ENCODE measurements around the gene ACACA. TPM values are rescaled to one million over a fixed set of nuclear protein-coding genes. Genes with fewer than 3 reads are reported as not detected.

Gene ACACA
- total and polyA plus RNA-seq, 5 experiments from 2014 or later, result 5.7 to 15.2 (median 9.0) TPM

- H3K4me1 Mint-ChIP-seq, result no peaks in the 10 kb centered on the region
- POLR2A ChIA-PET, result no interaction called here
- no peak overlapping the region for H3K27ac Mint-ChIP-seq
- no peaks in the 10 kb centered on the region for H3K9me3 Mint-ChIP-seq
- ATAC-seq (no peak), DNase-seq (no peak)
- H3K27me3 Mint-ChIP-seq, result no peaks in the 10 kb centered on the region
- H3K4me3 Mint-ChIP-seq, result no peak overlapping the region
- H3K36me3 Mint-ChIP-seq, result peaks cover 0 to 56% (median 24%) of the 10 kb centered on the region in 3 donors
These were observed 289.1 kb downstream of the ACACA start for GRCh38 chr17:37117373-37118142.

- Mint-ChIP-seq H3K36me3 (peaks cover 1 to 56% (median 20%) of the 10 kb centered on the region in 3 donors), H3K4me1 (no peaks in the 10 kb centered on the region), H3K4me3 (no peak overlapping the region), H3K27me3 (no peaks in the 10 kb centered on the region), H3K27ac (peak overlapping the region in 1 of 10 donors; percentile 84), H3K9me3 (no peaks in the 10 kb centered on the region)
- DNase-seq (no peak), ATAC-seq (no peak)
- POLR2A ChIA-PET, result no interaction called here
These were observed 289.9 kb downstream of the ACACA start for GRCh38 chr17:37116671-37117185.

- H3K9me3 Mint-ChIP-seq, result no peaks in the 10 kb centered on the region
- no peak for ATAC-seq
- POLR2A ChIA-PET, result no interaction called here
- no peak for DNase-seq
- no peak overlapping the region for H3K4me3 Mint-ChIP-seq
- no peaks in the 10 kb centered on the region for H3K4me1 Mint-ChIP-seq
- H3K27me3 Mint-ChIP-seq, result no peaks in the 10 kb centered on the region
- H3K27ac Mint-ChIP-seq, result no peak overlapping the region
- peaks cover 7 to 60% (median 19%) of the 10 kb centered on the region in 3 donors for H3K36me3 Mint-ChIP-seq
These were observed 295.3 kb downstream of the ACACA start for GRCh38 chr17:37111329-37111728.

GRCh38 chr17:37110746-37111145 is 295.9 kb downstream of the ACACA start:
- Mint-ChIP-seq H3K4me3 (no peak overlapping the region), H3K4me1 (no peaks in the 10 kb centered on the region), H3K9me3 (no peaks in the 10 kb centered on the region), H3K27me3 (no peaks in the 10 kb centered on the region), H3K27ac (no peak overlapping the region), H3K36me3 (peaks cover 7 to 57% (median 19%) of the 10 kb centered on the region in 3 donors)
- ATAC-seq, result no peak
- no peak for DNase-seq
- POLR2A ChIA-PET, result no interaction called here

- no peaks in the 10 kb centered on the region for H3K27me3 Mint-ChIP-seq
- no peaks in the 10 kb centered on the region for H3K9me3 Mint-ChIP-seq
- no peak overlapping the region for H3K4me3 Mint-ChIP-seq
- POLR2A ChIA-PET, result no interaction called here
- no peak for ATAC-seq
- peak overlapping the region in 1 of 10 donors; percentile 48 for H3K27ac Mint-ChIP-seq
- DNase-seq, result no peak
- no peaks in the 10 kb centered on the region for H3K4me1 Mint-ChIP-seq
- H3K36me3 Mint-ChIP-seq, result peaks cover 7 to 61% (median 19%) of the 10 kb centered on the region in 3 donors
These were observed 296.6 kb downstream of the ACACA start for GRCh38 chr17:37109731-37110710.

- no peak for ATAC-seq
- POLR2A ChIA-PET, result no interaction called here
- Mint-ChIP-seq H3K36me3 (peaks cover 7 to 68% (median 22%) of the 10 kb centered on the region in 3 donors), H3K27me3 (no peaks in the 10 kb centered on the region), H3K4me3 (no peak overlapping the region), H3K27ac (no peak overlapping the region), H3K9me3 (no peaks in the 10 kb centered on the region), H3K4me1 (no peaks in the 10 kb centered on the region)
- DNase-seq, result no peak
These were observed 297.5 kb downstream of the ACACA start for GRCh38 chr17:37109106-37109505.

- H3K4me3 Mint-ChIP-seq, result no peak overlapping the region
- H3K4me1 Mint-ChIP-seq, result no peaks in the 10 kb centered on the region
- no peak for ATAC-seq
- H3K27me3 Mint-ChIP-seq, result no peaks in the 10 kb centered on the region
- POLR2A ChIA-PET, result no interaction called here
- no peak overlapping the region for H3K27ac Mint-ChIP-seq
- H3K36me3 Mint-ChIP-seq, result peaks cover 7 to 64% (median 24%) of the 10 kb centered on the region in 3 donors
- no peaks in the 10 kb centered on the region for H3K9me3 Mint-ChIP-seq
- DNase-seq, result no peak
These were observed 299.1 kb downstream of the ACACA start for GRCh38 chr17:37107406-37108083.

- no peak overlapping the region for H3K27ac Mint-ChIP-seq
- H3K36me3 Mint-ChIP-seq, result peaks cover 0 to 57% (median 20%) of the 10 kb centered on the region in 3 donors
- POLR2A ChIA-PET, result no interaction called here
- no peaks in the 10 kb centered on the region for H3K27me3 Mint-ChIP-seq
- ATAC-seq, result no peak
- DNase-seq, result no peak
- no peaks in the 10 kb centered on the region for H3K4me1 Mint-ChIP-seq
- no peaks in the 10 kb centered on the region for H3K9me3 Mint-ChIP-seq
- H3K4me3 Mint-ChIP-seq, result no peak overlapping the region
These were observed 300.6 kb downstream of the ACACA start for GRCh38 chr17:37106049-37106448.

- Mint-ChIP-seq H3K4me3 (no peak overlapping the region), H3K9me3 (no peaks in the 10 kb centered on the region), H3K27me3 (no peaks in the 10 kb centered on the region), H3K27ac (no peak overlapping the region), H3K36me3 (peaks cover 0 to 61% (median 16%) of the 10 kb centered on the region in 3 donors), H3K4me1 (peaks cover 0 to 3% (median 0%) of the 10 kb centered on the region in 4 donors)
- ATAC-seq, result no peak
- no peak for DNase-seq
- POLR2A ChIA-PET, result no interaction called here
These were observed 303.4 kb downstream of the ACACA start for GRCh38 chr17:37103231-37103630.

GRCh38 chr17:37101306-37101705 is 305.3 kb downstream of the ACACA start:
- no peak for DNase-seq
- H3K9me3 Mint-ChIP-seq, result no peaks in the 10 kb centered on the region
- POLR2A ChIA-PET, result interaction anchor here (0.7 kb wide), 1 partner anchor 45 kb away, joined by 5 read pairs; no protein-coding TSS in a partner anchor
- H3K27ac Mint-ChIP-seq, result peak overlapping the region in 1 of 10 donors; percentile 11
- H3K27me3 Mint-ChIP-seq, result no peaks in the 10 kb centered on the region
- H3K4me1 Mint-ChIP-seq, result peaks cover 0 to 3% (median under 1%) of the 10 kb centered on the region in 4 donors
- H3K36me3 Mint-ChIP-seq, result peaks cover 3 to 73% (median 24%) of the 10 kb centered on the region in 3 donors
- no peak overlapping the region for H3K4me3 Mint-ChIP-seq
- ATAC-seq, result no peak

- ATAC-seq, result no peak
- Mint-ChIP-seq H3K27me3 (no peaks in the 10 kb centered on the region), H3K4me3 (no peak overlapping the region), H3K27ac (peak overlapping the region in 1 of 10 donors; percentile 83), H3K9me3 (no peaks in the 10 kb centered on the region), H3K36me3 (peaks cover 5 to 75% (median 30%) of the 10 kb centered on the region in 3 donors), H3K4me1 (peaks cover 0 to 3% (median 1%) of the 10 kb centered on the region in 4 donors)
- no peak for DNase-seq
- POLR2A ChIA-PET, result no interaction called here
These were observed 306.4 kb downstream of the ACACA start for GRCh38 chr17:37100231-37100630.

GRCh38 chr17:37098910-37099664 is 307.5 kb downstream of the ACACA start:
- peak overlapping the region in 2 of 10 donors; percentile 29 to 32 for H3K27ac Mint-ChIP-seq
- H3K27me3 Mint-ChIP-seq, result no peaks in the 10 kb centered on the region
- DNase-seq (no peak), ATAC-seq (no peak)
- H3K4me3 Mint-ChIP-seq, result no peak overlapping the region
- H3K4me1 Mint-ChIP-seq, result peaks cover 3 to 11% (median 8%) of the 10 kb centered on the region in 4 donors
- POLR2A ChIA-PET, result interaction anchor here (0.6 kb wide), 1 partner anchor 26 kb away, joined by 4 read pairs; no protein-coding TSS in a partner anchor
- no peaks in the 10 kb centered on the region for H3K9me3 Mint-ChIP-seq
- H3K36me3 Mint-ChIP-seq, result peaks cover 5 to 74% (median 31%) of the 10 kb centered on the region in 3 donors

Measured in naive thymus-derived CD8-positive, alpha-beta T cell (primary cell).